PC-3 (cell line): ENCODE data around the gene BCL11A.

ENCODE experiments used
- CTCF ChIP-seq: fragments of 300-600 bp; sonication (generic); conservative IDR thresholded peaks from 2 replicates; pipeline ENCODE4 v1.5.1; 2017; ENCODE audit warnings: antibody characterized with exemption, low read depth, mild to moderate bottlenecking, low read length
- EZH2 ChIP-seq: fragments of 300-600 bp; sonication (generic); IDR thresholded peaks from one replicate; pipeline ENCODE4 v1.6.1; 2017; ENCODE audit warnings: antibody characterized with exemption, mild to moderate bottlenecking, low read length; ENCODE audit not compliant: unreplicated experiment

- no peak for TF ChIP-seq CTCF
- no peak for TF ChIP-seq EZH2
Observed at GRCh38 chr2:60513996-60514395, 39.5 kb downstream of the BCL11A start.
